NOMO-1 treated with dmso at 0.1 percent for 144 hours (cell line): ENCODE data around the gene ZMIZ1.
"Not testable (repeated sequence)": the region's sequence is repeated elsewhere in the genome, so short reads cannot be mapped to it uniquely, and the experiment has no call there.

ENCODE experiments used
- DNase-seq: peaks from one replicate; lab custom pipeline; 2025; ENCODE audit not compliant: unreplicated experiment; lab: John Stamatoyannopoulos, UW

The ZMIZ1 gene

DNA sequence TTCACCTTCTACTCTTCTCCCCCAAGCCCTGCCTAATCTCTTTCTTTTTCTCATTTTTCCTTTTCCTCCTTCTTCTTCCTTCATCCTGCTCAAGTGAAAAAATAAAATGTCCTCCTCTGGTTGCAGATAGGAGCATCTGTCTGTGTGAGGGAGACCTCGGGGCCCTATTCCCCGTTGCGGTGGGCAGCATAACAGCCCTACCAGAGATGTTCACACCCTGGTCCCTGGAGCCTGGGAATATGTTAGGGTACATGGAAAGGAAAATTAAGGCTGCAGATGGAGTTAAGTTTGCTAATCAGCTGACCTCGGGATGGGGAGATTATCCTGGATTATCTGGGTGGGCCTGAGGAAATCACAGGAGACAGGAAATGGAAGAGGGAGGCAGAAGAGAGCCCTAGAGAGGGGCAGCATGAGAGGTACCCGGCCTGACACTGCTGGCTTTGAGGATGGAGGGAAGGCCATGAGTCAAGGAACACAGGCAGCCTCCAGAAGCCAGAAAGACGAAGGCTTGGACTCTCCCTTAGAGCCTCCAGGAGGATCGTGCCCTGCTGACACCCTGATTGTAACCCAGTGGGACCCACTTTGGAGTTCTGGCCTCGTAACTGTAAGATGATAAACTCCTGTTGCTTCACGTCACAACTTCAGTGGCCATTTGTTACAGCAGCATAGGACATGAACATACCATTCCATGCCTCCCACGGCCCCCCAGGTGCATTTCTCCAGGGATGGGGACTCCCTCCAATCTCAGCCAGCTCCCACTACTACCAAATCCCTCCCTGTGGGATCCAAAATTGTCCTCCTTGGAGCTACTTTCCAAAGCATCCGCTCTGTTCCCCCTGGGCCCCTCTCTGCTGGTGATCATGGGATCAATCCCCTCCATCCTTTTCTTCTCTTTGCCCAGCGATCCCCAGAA is 39.0 kb upstream of the ZMIZ1 start:
- DNase-seq: no peak

DNA sequence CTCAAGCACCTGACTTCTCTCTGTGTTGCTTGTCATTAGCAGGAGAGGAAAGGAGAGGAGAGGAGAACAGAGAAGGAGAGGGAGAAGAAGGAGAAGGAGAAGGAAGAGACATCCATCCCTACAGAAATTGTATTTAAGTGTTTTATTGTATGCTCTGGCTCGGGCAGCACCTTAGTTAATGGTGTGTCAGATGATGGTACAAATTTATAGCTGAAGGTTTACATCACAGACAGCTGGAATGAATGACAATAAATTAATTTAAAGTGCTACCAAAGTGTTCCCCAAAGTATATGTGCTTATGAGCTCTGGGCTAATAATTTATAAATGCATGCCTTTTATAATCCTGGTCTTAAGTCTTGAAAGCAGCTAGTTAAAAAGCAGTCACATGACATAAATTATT is 38.1 kb upstream of the ZMIZ1 start:
- no peak for DNase-seq

DNA sequence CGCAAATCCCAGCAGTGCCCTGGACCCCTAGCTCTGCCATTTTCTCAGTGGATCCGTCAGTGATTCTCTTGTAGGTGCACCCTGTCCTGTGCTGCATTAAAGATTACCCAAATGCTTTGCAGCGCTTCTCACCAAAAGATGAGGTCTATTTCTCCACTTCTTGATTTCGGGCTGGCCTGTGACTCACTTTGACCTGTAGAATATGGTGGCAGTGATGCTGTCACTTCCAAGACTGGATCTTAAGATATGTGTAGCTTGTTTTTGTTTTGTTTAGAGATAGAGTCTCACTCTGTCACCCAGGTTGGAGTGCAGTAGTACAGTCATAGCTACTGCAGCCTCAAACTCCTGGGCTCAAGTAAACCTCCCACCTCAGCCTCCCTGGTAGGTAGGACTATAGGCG is 37.0 kb upstream of the ZMIZ1 start:
- DNase-seq: no peak

DNA sequence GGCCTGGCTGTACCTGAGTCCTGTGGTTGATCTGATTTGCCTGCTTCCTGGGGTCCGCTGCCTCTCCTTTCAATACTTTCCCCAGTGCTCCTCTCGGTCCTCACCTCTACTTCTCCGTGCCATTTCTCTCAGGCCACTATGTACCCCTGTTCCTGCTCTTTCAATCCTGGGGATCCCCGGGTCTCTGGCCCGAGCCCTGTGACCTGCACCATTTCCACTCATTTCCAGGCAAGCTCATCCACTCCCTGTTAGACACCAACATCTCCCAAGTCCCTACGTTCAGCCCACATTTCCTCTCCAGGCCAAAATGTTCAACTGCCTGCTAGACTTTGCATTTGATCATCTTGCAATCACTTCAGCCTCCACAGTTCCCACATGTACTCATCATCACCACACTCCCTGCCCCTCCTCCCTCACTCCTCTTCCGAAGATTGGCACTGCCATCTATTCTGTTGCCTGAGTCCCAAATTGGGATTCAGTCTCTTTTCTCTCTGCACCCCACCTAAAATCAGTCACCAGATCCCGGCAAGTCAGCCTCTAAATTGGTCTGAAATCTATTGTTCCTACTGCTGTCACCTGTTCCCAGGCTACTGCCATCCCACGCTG is 34.4 kb upstream of the ZMIZ1 start:
- no peak for DNase-seq

DNA sequence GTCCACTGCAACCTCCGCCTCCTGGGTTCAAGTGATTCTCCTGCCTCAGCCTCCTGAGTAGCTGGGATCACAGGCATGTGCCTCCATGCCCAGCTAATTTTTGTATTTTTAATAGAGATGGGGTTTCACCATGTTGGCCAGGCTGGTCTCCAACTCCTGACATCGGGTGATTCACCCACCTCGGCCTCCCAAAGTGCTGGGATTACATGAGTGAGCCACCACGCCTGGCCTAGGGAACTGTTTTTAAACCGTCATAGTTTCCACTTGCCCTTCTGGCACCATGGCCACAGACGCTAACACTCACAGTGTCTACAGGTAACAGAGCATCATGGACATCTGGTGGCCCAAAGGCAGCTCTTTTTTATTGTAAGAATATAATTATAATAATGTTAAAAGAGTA is 32.4 kb upstream of the ZMIZ1 start:
- DNase-seq: not testable (repeated sequence)

DNA sequence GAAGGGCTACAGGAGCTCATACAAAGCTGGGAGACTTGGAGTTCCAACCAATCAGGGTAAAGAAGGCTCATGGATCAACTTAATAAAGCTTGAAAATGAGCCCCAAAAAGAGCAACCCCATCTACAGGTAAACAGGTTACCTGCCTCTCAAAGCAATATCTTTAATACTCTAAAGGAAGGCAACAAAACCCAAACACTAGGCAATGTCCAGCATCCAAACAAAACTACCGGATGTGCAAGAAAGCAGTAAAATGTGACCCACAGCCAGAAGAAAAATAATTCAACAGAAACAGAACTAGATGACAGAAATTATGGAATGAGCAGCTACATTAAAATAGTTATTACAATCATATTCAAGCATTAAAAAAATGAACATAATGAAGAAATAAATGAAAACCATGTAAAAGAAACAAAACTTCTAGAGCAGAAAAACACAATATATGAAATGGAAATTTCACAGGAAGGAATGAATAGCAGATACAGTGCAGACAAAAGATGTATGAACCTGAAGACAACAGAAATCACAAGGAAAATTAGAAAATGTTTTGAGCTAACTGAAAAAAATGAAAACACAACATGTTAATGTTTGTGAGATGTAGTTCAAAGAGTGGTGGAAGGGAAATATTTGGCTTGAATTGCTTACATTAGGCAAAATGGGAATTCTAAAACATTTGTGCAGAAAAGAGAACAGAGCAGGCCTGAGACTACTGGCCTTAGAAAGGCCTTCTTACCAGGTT is 30.5 kb upstream of the ZMIZ1 start:
- no peak for DNase-seq

DNA sequence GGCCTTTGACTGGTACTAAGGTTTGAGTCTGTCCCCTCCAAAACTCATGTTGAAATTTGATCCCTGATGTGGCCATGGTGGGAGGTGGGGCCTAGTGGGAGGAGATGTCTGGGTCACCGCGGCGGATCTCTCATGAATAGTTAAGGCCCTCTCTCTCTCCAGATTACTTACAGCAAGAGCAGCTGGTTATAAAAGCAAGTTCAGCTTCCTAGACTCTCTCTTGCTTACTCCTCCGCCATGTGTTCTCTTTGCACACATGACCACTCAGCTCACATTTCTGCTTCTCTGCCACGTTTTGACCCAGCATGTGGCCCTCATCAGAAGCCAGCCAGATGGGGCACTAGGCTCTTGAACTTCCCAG is 29.9 kb upstream of the ZMIZ1 start:
- no peak for DNase-seq

DNA sequence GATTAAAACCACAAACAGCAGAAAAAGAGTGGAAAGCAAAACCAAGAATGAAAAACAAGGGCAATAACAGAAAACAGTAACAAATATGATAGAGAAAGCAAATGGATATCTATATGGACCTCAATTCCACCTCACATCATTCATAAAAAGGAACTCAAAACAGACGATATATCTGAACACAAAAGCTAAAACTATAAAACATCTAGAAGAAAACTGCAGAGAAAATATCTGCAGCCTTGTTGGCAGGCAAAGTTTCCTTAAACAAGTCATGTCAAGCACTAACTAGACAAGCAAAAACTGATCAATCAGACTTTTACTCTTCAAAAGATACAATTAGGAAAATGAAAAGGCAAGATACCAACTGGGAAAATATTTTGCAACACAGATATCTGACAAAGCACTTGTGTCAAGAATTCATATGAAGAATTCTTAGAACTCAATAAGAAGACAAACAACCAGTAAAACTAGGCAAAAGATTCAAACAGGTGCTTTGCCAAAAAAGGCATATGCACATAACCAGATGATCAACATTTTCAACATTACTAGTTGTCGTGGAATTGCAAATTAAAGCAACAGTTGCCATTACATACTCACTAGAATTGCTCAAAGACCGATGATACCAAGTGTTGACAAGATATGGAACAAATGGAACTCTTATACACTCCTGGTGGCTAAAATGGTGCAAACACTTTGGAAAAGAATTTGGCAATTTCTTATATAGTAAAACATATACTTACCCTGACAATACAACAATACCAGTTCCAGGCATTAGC is 25.9 kb upstream of the ZMIZ1 start:
- no peak for DNase-seq

DNA sequence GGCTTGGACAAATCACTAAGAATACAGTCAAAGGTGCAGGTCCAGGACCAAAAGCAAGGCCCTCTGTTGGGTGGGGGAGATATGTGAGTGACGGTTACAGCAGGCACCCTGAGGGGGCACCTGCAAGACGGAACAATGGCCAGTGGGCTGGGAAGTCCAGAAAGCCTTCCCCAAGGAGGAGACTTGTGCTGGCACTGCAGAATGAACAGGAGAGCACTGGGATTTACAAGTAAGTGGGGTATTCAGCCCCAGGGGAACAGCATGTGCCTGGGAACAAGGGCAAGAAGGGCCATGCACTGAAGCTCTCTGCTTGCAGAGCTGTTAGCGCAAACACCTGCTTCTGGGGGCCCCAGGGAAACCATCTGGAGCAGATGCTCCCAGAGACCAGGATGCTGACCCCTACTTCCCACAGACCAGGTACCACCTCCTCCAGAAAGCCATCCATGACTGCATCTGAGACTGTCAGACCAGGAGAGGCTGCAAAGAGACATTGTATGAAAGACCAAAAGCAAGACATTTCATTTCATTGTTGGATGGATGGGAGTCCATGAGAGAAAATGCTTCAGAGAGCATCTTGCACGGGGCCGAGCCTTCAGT is 24.6 kb upstream of the ZMIZ1 start:
- DNase-seq: no peak

- DNase-seq: no peak
Observed at GRCh38 chr10:79044846-79045245, 23.9 kb upstream of the ZMIZ1 start.

DNA sequence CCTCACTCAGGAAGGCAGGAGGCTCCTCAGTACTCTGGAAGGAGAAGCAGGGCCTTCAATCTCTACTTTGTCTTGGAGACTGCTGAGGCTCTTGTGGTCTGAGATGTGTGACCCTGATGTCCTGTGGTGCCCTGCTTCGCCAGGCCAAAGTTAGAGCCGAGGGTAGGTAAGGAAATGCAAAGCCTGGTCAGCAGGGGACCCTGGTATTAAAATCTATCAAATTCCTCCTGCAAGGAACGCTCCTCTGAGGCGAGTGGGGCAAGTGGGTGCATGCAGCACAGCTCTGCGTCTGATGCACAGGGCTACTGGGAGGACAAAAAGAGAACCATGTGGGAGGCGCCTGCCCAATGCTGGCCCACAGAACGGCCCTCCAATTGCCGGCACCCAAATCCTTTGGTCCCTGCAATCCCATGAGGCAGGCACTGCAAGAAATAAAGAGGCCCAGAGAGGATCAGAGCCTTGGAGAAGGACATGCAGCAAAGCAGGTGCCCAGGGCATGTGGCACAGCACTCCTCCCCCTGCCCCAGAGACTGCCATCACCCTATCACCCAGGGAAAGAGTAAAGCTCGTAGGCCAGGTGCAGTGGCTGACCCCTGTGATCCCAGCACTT is 23.1 kb upstream of the ZMIZ1 start:
- no peak for DNase-seq

DNA sequence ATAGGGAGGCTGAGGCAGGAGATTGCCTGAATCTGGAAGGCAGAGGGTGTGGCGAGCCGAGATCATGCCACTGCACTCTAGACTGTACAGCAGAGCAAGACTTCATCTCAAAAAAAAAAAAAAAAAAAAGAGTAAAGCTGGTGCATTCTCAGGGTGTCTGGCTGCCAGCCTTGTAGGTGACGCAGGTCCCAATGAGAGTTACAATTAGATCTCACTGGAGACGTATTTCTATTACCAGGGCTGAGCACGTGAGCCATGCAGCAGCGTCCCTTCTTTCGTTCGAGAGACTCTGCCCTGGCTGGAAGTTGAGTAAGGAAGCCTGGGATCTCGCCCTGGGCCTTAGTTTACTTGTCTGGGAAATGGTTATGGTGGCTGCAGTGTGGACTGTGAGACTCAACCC is 22.4 kb upstream of the ZMIZ1 start:
- no peak for DNase-seq

DNA sequence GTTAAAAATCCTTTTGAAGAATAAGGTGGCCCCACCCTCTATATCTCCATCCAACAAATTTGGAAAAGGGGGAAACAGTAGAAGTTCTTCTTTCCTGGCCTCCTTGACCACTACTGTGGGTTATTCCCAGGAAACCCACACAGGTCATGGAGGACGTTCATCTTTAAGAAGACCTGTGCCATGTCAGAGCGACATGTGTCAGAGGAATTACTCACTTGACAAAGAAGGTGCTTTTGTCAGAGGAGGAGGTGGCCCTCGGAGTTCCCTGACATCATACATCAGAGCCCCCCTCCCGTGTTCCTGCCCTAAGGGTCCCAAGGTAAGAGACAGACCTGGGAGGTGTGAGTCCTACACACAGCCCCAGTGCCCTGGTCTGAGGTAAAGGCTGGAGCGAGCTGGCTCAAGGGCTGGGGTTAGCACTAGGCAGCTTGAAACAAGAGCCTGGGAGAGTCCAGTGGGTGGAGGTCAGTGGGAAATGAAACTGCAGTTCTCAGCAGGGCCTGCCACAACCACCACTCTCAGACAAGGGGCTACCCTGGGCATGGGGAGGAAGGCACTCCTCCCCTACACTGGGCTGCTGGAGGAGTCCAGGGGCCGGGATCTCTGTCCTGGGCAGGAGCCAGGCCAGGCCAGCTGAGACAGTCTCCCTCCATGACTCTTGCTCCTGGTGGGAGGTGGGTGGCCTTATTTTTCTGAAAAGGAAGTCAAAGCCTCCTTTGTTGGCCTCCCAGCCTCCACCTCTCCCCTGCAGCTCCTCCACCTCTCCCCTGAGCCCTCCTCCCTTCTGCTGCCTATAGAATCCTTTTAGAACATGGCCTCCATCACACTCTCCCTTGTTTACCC is 21.8 kb upstream of the ZMIZ1 start:
- no peak for DNase-seq

DNA sequence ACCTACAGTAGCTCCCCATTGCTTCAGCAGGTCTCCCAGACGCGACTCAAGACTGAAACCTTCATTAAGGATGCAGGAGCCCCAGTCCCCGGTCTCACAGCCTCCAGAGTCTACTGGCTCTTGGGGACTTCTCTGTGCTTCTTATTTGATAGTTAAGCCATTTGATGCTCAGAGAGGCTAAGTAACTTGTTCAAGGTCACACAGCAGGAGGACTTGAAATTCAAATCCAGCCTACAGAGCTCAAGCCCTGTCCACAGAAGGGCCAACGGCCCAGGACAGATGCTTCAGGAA is 21.2 kb upstream of the ZMIZ1 start:
- DNase-seq: no peak

- DNase-seq: peak; percentile 50
Observed at GRCh38 chr10:79047875-79048638, 20.7 kb upstream of the ZMIZ1 start.

DNA sequence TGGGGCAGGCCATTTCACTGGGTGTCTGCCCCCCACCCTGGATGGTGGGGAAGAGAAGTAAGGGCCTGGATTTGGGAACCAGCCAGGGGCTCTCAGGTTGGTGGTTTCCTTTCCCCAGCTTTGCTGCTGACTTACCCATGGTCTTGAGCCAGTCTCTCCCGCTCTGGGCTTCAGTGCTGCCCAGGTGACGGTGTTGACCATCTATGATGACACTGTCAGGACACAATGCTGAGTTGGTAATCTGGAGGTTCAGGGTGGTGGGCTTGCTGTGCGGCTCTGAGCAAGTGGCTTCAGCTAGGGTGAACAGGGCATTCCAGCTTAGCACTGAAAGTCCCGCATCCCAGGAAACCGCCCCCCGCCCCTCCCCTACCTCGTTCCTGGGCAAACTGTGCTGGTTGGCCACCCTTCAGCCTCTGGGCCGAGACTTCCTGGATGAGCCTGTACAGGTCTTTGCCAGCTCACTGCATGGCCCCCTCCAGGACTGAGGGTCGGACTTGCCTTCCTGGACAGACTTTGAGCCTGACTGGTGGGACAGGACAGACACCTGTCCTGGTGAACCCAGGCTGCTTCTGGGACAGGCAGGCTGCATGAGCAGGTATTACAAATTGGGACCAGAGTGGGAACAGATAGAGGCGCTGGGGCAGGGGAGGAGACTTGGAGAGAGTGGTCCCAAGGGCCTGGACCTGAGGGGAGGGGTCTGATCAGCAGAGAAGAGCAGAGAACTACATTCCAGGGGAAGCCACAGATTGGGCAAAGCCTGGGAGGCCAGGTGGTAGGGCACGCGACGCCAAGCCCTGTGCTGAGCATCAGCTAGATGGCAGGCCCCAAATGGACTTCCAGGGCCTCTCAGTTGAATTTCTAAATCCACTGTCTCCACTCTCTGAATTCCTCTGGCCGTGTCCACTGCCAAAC is 19.9 kb upstream of the ZMIZ1 start:
- no peak for DNase-seq

DNA sequence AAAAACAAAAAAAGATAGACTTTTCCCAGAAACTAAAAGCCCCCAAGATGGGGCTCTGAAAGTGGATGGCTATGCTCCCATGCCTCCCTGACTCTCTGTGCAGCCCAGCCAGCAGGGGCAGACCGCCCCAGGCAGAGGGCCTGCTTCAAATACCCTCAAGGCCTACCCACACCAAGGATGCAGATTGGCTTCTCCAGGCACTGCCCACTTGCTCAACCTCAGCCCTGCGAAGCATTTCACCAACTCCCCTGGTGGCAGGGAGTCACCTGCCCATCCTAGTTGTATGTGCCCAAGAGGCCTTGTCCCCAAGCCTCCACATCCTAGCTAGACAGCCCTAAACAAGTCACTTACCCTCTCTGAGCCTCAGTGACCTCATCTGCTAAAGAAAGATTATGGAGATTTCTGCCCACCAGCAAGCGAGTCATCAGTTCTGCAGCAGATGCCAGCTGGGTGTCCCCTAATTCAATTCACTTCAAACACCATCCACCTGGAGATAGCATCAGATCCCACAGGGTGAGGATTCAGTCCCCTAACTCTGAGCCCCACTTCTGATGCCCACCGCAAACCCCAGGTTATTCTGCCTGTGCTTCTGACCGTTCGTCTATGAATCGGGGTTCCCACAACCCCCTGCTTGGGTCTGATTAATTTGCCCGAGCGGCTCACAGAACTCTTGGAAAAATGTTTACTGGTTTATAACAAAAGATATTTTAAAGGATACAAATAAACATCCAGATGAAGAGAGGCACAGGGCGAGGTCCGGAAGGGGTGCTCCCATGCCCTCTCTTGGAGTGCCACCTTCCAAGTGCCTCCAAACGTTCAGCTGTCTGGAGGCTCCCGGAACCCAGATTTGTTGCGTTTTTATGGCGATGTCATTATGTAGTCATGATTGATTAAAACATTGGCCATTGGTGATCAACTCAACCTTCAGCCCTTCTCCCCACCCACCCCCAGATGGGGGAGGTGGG is 18.6 kb upstream of the ZMIZ1 start:
- no peak for DNase-seq
